A549 (cell line): ENCODE results near the gene LTF.

Experiments used
- CEBPB ChIP-seq, 2 experiments: fragments of >200 bp in 1 of 2; sonication (Bioruptor Twin) in 1 of 2; formaldehyde crosslinking in 1 of 2; IDR thresholded peaks; 2 replicates each; pipeline ENCODE4 v1.6.1; 2012 to 2016
- EP300 ChIP-seq, 2 experiments: fragments of >200 bp; sonication (Bioruptor Twin); formaldehyde crosslinking; IDR thresholded peaks; 2 replicates in 1 of 2; 3 replicates in 1 of 2; pipeline ENCODE4 v1.6.1; 2016 to 2017
- POLR2A ChIP-seq: IDR thresholded peaks from 2 replicates; pipeline ENCODE4 v1.6.1; 2012; ENCODE audit warnings: mild to moderate bottlenecking, low read length
- RCOR1 ChIP-seq: fragments of 150-350 bp; IDR thresholded peaks from 2 replicates; pipeline ENCODE4 v1.6.1; 2014; ENCODE audit warnings: antibody characterized with exemption, low read length, low read depth
- TF ChIP-seq, protein P1 (sequence below): IDR thresholded peaks from 2 replicates; pipeline ENCODE4 v1.6.1; 2012
- TF ChIP-seq, protein P2 (sequence below): fragments of >200 bp; sonication (Bioruptor Twin); formaldehyde crosslinking; IDR thresholded peaks from 3 replicates; pipeline ENCODE4 v1.5.1; 2016

DNA sequence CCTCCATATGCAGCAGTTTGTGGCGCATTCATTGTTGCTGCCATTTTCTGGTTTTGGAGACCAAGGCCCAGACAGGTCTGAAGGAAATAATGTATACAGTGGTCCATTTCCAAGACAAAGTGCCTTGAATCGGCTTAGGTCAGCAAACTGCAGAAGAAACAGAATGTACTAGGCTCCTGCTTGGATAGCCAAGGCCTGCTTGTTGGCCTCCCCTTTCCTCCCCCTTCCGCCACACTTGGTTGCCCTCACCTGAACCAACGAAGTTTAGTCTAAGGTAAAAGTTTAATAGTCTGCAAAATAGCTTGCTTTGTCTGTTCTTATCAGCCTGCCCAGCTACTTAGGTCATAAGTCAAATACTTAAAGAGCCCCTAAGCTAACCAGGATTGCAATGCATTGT is 21.1 kb upstream of the LTF start:
- TF ChIP-seq, protein P1, sequence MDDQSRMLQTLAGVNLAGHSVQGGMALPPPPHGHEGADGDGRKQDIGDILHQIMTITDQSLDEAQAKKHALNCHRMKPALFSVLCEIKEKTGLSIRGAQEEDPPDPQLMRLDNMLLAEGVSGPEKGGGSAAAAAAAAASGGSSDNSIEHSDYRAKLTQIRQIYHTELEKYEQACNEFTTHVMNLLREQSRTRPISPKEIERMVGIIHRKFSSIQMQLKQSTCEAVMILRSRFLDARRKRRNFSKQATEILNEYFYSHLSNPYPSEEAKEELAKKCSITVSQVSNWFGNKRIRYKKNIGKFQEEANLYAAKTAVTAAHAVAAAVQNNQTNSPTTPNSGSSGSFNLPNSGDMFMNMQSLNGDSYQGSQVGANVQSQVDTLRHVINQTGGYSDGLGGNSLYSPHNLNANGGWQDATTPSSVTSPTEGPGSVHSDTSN, result no peak
- TF ChIP-seq CEBPB (IDR thresholded peaks at IDR 0.05), result no peak
- no peak for TF ChIP-seq POLR2A
- no peak for TF ChIP-seq RCOR1
- TF ChIP-seq EP300 (IDR thresholded peaks at IDR 0.05), result no peak
- TF ChIP-seq, protein P2, sequence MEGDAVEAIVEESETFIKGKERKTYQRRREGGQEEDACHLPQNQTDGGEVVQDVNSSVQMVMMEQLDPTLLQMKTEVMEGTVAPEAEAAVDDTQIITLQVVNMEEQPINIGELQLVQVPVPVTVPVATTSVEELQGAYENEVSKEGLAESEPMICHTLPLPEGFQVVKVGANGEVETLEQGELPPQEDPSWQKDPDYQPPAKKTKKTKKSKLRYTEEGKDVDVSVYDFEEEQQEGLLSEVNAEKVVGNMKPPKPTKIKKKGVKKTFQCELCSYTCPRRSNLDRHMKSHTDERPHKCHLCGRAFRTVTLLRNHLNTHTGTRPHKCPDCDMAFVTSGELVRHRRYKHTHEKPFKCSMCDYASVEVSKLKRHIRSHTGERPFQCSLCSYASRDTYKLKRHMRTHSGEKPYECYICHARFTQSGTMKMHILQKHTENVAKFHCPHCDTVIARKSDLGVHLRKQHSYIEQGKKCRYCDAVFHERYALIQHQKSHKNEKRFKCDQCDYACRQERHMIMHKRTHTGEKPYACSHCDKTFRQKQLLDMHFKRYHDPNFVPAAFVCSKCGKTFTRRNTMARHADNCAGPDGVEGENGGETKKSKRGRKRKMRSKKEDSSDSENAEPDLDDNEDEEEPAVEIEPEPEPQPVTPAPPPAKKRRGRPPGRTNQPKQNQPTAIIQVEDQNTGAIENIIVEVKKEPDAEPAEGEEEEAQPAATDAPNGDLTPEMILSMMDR, result no peak
